ENCODE measurements around the gene TSHZ1. TPM values are rescaled to one million over a fixed set of nuclear protein-coding genes. Genes with fewer than 3 reads are reported as not detected.

The TSHZ1 gene
- total and polyA plus RNA-seq, 2 experiments from 2014 or later, result 2.2 to 4.4 TPM

DNA sequence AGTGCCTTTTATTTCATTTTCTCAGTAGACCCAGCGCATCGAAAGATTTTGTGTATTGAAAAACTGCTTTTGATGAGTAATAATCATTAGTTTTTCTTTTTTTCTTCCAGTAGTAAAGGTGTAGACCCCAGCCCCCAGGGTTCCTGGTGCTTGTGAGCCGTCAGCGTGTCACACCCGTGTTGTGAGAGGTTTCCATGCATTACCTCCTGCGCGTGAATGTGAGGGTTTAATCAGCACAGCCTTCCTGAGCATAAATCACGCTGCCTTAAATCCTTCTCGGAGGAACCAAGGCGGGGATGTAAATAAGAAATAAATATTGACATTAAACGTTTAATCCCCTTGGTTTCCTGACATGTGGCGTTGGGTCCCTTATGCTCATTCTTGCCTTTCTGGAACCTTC is 24.3 kb downstream of the TSHZ1 start:
- H3K27me3 ChIP-seq (replicated peaks; ENCODE audit: insufficient read depth), result no peaks in the 10 kb centered on the region
- WGBS, 2 experiments (ENCODE audit: low coverage in 1 of 2, low lambda C conversion rate in 2 of 2, missing lambda C conversion rate in 2 of 2), result 97 to 99% methylated on average over 11 to 12 of the region's 12 CpGs
- TF ChIP-seq EZH2 (IDR thresholded peaks at IDR 0.05; ENCODE audit: insufficient read depth, poor library complexity, severe bottlenecking), result no peak
- TF ChIP-seq EZH2phosphoT487 (IDR thresholded peaks at IDR 0.05; ENCODE audit: insufficient read depth, low read depth), result no peak
- H4K20me1 ChIP-seq (ENCODE audit: insufficient read depth), result no peaks in the 10 kb centered on the region
- H3K9me3 ChIP-seq (ENCODE audit: low read depth), result no peaks in the 10 kb centered on the region
- no peaks in the 10 kb centered on the region for H3K9me2 ChIP-seq (ENCODE audit: insufficient read depth)
- H3K36me3 ChIP-seq (ENCODE audit: low read depth), result no peaks in the 10 kb centered on the region; the same call in 1 of the 2 replicates
- no peak overlapping the region for H3K9ac ChIP-seq
- H3K4me1 ChIP-seq (ENCODE audit: insufficient read depth), result no peaks in the 10 kb centered on the region
- H2AFZ ChIP-seq, result no peak overlapping the region
- H3K79me2 ChIP-seq (ENCODE audit: insufficient read depth), result peaks cover 32% of the 10 kb centered on the region
- H3K4me2 ChIP-seq (ENCODE audit: unreplicated experiment), result no peak overlapping the region
- H3K27ac ChIP-seq, result no peak overlapping the region
- DNase-seq, result no peak
- no peak overlapping the region for H3K4me3 ChIP-seq
- no peaks in the 10 kb centered on the region for H3F3A ChIP-seq (ENCODE audit: insufficient read depth)
- in situ Hi-C loops (cut with MboI), result no loop called here

DNA sequence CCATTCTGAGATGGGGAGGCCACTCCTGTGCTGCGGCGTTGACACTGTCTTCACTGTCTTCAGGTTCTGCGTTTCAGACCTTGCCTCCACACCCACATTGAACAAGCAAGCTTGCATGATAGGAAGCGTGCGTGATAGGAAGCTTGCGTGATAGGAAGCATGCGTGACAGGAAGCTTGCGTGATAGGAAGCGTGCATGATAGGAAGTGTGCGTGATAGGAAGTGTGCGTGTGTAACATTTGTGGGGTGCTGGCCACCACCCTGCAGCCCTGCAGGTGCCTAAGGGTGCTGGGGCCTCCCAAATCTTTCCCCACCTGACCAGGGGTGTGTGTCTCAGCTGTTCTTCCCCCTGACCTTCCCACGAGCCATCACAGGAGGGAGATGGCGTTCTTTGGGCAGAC is 25.3 kb downstream of the TSHZ1 start:
- TF ChIP-seq EZH2 (IDR thresholded peaks at IDR 0.05; ENCODE audit: insufficient read depth, poor library complexity, severe bottlenecking) (no peak), EZH2phosphoT487 (IDR thresholded peaks at IDR 0.05; ENCODE audit: insufficient read depth, low read depth) (no peak)
- Histone ChIP-seq H3K9ac (no peak overlapping the region), H3K4me1 (ENCODE audit: insufficient read depth) (no peaks in the 10 kb centered on the region), H3K4me2 (ENCODE audit: unreplicated experiment) (no peak overlapping the region), H3K4me3 (no peak overlapping the region), H3K9me3 (ENCODE audit: low read depth) (no peaks in the 10 kb centered on the region), H3K36me3 (ENCODE audit: low read depth) (no peaks in the 10 kb centered on the region; the same call in 1 of the 2 replicates), H4K20me1 (ENCODE audit: insufficient read depth) (no peaks in the 10 kb centered on the region), H3K27me3 (replicated peaks; ENCODE audit: insufficient read depth) (no peaks in the 10 kb centered on the region), H2AFZ (no peak overlapping the region), H3K79me2 (ENCODE audit: insufficient read depth) (peaks cover 32% of the 10 kb centered on the region), H3F3A (ENCODE audit: insufficient read depth) (no peaks in the 10 kb centered on the region), H3K9me2 (ENCODE audit: insufficient read depth) (no peaks in the 10 kb centered on the region), H3K27ac (no peak overlapping the region)
- no peak for DNase-seq
- WGBS, 2 experiments (ENCODE audit: low coverage in 1 of 2, low lambda C conversion rate in 2 of 2, missing lambda C conversion rate in 2 of 2), result 88 to 96% methylated on average over 13 of the region's 13 CpGs
- in situ Hi-C loops (cut with MboI), result no loop called here

DNA sequence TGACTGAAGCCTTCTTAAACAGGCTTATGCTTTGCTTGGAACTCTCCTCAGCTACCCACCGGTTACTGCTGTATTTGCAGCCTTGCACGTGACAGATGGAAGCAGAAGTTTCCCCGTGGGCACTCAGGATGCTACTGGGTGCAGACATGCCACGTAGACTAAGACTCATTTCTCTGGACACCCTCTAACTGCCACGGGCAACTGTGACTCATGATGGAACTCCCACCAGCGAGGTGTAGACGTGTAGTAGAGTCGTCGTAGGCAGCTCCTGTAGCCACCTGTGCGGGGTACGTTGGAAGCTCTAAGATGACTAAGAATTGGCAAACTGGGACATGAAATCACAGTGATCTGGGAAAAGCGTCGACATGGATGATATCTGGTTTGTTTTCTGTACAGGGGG is 27.5 kb downstream of the TSHZ1 start:
- Histone ChIP-seq H3K9ac (no peak overlapping the region), H3K27ac (no peak overlapping the region)

DNA sequence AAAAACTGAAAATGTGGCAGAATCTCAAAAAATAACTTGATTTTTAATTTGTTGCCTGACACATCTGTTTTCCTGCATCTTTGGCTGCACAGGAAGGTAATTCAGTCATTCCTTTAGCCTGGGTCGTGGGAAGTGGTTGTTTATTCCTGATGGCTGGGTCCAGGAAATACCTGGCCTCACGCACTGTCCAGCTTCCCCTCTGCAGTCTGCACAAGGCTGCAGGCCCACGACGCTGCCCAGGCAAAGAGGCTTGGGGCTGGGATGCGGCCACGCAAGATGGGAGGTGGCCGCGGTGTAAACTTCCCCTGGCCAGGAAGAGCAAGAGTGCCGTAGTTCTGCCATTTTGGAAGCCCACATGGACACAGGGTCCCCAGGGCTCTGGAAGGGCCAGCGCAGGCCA is 28.2 kb downstream of the TSHZ1 start:
- no peaks in the 10 kb centered on the region for H3K27me3 ChIP-seq (replicated peaks; ENCODE audit: insufficient read depth)
- H3F3A ChIP-seq (ENCODE audit: insufficient read depth), result no peaks in the 10 kb centered on the region
- no peak overlapping the region for H3K4me2 ChIP-seq (ENCODE audit: unreplicated experiment)
- no peaks in the 10 kb centered on the region for H3K9me3 ChIP-seq (ENCODE audit: low read depth)
- TF ChIP-seq EZH2 (IDR thresholded peaks at IDR 0.05; ENCODE audit: insufficient read depth, poor library complexity, severe bottlenecking) (no peak), EZH2phosphoT487 (IDR thresholded peaks at IDR 0.05; ENCODE audit: insufficient read depth, low read depth) (no peak)
- 93 to 96% methylated on average over 10 of the region's 10 CpGs for WGBS, 2 experiments (ENCODE audit: low coverage in 1 of 2, low lambda C conversion rate in 2 of 2, missing lambda C conversion rate in 2 of 2)
- in situ Hi-C loops (cut with MboI), result no loop called here
- no peaks in the 10 kb centered on the region for H4K20me1 ChIP-seq (ENCODE audit: insufficient read depth)
- no peaks in the 10 kb centered on the region; the same call in 1 of the 2 replicates for H3K36me3 ChIP-seq (ENCODE audit: low read depth)
- no peak overlapping the region for H2AFZ ChIP-seq
- H3K27ac ChIP-seq, result no peak overlapping the region
- no peak overlapping the region for H3K9ac ChIP-seq
- H3K4me3 ChIP-seq, result no peak overlapping the region
- H3K79me2 ChIP-seq (ENCODE audit: insufficient read depth), result peaks cover 45% of the 10 kb centered on the region
- no peak for DNase-seq
- H3K9me2 ChIP-seq (ENCODE audit: insufficient read depth), result no peaks in the 10 kb centered on the region
- no peaks in the 10 kb centered on the region for H3K4me1 ChIP-seq (ENCODE audit: insufficient read depth)

More for the DNA sequence above, 27.5 kb downstream of the TSHZ1 start:
- H3K4me2 ChIP-seq (ENCODE audit: unreplicated experiment), result no peak overlapping the region
- no peaks in the 10 kb centered on the region for H3K9me3 ChIP-seq (ENCODE audit: low read depth)
- H3K4me3 ChIP-seq, result no peak overlapping the region
- H3K9me2 ChIP-seq (ENCODE audit: insufficient read depth), result no peaks in the 10 kb centered on the region
- in situ Hi-C loops (cut with MboI), result no loop called here
- TF ChIP-seq EZH2 (IDR thresholded peaks at IDR 0.05; ENCODE audit: insufficient read depth, poor library complexity, severe bottlenecking), result no peak
- TF ChIP-seq EZH2phosphoT487 (IDR thresholded peaks at IDR 0.05; ENCODE audit: insufficient read depth, low read depth), result no peak
- H3K27me3 ChIP-seq (replicated peaks; ENCODE audit: insufficient read depth), result no peaks in the 10 kb centered on the region
- DNase-seq, result no peak
- no peaks in the 10 kb centered on the region for H3K4me1 ChIP-seq (ENCODE audit: insufficient read depth)
- H3K79me2 ChIP-seq (ENCODE audit: insufficient read depth), result peaks cover 38% of the 10 kb centered on the region
- H4K20me1 ChIP-seq (ENCODE audit: insufficient read depth), result no peaks in the 10 kb centered on the region
- no peak overlapping the region for H2AFZ ChIP-seq
- H3F3A ChIP-seq (ENCODE audit: insufficient read depth), result no peaks in the 10 kb centered on the region
- no peaks in the 10 kb centered on the region; the same call in 1 of the 2 replicates for H3K36me3 ChIP-seq (ENCODE audit: low read depth)
- 84 to 85% methylated on average over 13 of the region's 13 CpGs for WGBS, 2 experiments (ENCODE audit: low coverage in 1 of 2, low lambda C conversion rate in 2 of 2, missing lambda C conversion rate in 2 of 2)

DNA sequence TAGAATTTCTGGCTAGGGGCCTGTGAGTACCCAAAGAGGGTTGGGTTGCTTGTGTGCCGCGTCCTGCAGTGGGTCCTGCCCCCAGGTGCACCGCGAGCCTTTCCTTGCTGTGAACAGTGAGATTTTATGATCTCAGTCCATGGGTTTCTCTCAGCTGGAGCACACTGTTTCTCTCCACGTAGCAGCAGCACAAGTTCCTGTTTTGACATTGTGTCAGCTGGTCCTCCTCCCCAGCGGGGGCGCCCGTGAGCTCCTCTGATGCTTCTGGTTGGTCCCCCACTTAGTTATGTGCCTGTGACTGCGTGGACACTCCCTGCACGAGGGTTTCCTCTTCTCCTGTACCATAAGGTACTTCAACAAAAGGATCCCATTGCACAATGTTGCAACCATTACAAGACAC is 29.8 kb downstream of the TSHZ1 start:
- in situ Hi-C loops (cut with MboI), result no loop called here
- no peaks in the 10 kb centered on the region for H3K9me3 ChIP-seq (ENCODE audit: low read depth)
- TF ChIP-seq EZH2phosphoT487 (IDR thresholded peaks at IDR 0.05; ENCODE audit: insufficient read depth, low read depth), result no peak
- no peak for TF ChIP-seq EZH2 (IDR thresholded peaks at IDR 0.05; ENCODE audit: insufficient read depth, poor library complexity, severe bottlenecking)

More for the DNA sequence above, 29.8 kb downstream of the TSHZ1 start:
- no peaks in the 10 kb centered on the region; the same call in 1 of the 2 replicates for H3K36me3 ChIP-seq (ENCODE audit: low read depth)
- H3K4me2 ChIP-seq (ENCODE audit: unreplicated experiment), result no peak overlapping the region
- no peaks in the 10 kb centered on the region for H3K9me2 ChIP-seq (ENCODE audit: insufficient read depth)
- no peak overlapping the region for H3K4me3 ChIP-seq
- no peak overlapping the region for H3K27ac ChIP-seq
- no peaks in the 10 kb centered on the region for H4K20me1 ChIP-seq (ENCODE audit: insufficient read depth)
- no peak for DNase-seq
- H3K4me1 ChIP-seq (ENCODE audit: insufficient read depth), result no peaks in the 10 kb centered on the region
- H3K27me3 ChIP-seq (replicated peaks; ENCODE audit: insufficient read depth), result no peaks in the 10 kb centered on the region
- H3K9ac ChIP-seq, result no peak overlapping the region
- no peak overlapping the region for H2AFZ ChIP-seq
- peaks cover 51% of the 10 kb centered on the region for H3K79me2 ChIP-seq (ENCODE audit: insufficient read depth)
- H3F3A ChIP-seq (ENCODE audit: insufficient read depth), result no peaks in the 10 kb centered on the region
- WGBS, 2 experiments (ENCODE audit: low coverage in 1 of 2, low lambda C conversion rate in 2 of 2, missing lambda C conversion rate in 2 of 2), result 95 to 96% methylated on average over 10 of the region's 10 CpGs
